ENCODE results near the gene RNF11.

The RNF11 gene

DNA sequence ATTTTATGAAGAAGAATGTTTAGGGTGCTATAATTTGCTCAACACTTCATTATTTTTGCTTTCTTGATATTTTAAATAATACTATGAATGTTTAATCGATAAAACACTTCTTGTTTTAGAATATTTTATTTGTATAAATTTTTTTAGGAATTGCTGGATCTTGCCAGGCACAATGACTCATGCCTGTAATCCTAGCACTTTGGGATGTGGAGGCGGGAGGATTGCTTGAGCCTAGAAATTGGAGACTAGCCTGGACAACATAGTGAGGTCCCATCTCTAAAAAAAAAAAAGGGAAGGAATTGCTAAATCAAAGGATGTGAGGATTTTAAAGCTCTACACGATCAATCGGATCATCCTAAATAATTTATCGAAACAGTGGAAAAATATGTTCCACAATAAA lies 17.6 kb downstream of the RNF11 start:
- H3K4me3 ChIP-seq (ENCODE audit: insufficient read depth, low read length, poor library complexity, severe bottlenecking), result no peak overlapping the region
- no peak overlapping the region for H3K4me2 ChIP-seq (ENCODE audit: low read depth, low read length, poor library complexity, severe bottlenecking)
- no peaks in the 10 kb centered on the region for H3F3A ChIP-seq (ENCODE audit: insufficient read depth)
- no peaks in the 10 kb centered on the region for H3K79me2 ChIP-seq (ENCODE audit: insufficient read depth, low read length)
- no peaks in the 10 kb centered on the region for H3K9me2 ChIP-seq (replicated peaks; ENCODE audit: insufficient read depth, low read length)
- TF ChIP-seq, protein P1, sequence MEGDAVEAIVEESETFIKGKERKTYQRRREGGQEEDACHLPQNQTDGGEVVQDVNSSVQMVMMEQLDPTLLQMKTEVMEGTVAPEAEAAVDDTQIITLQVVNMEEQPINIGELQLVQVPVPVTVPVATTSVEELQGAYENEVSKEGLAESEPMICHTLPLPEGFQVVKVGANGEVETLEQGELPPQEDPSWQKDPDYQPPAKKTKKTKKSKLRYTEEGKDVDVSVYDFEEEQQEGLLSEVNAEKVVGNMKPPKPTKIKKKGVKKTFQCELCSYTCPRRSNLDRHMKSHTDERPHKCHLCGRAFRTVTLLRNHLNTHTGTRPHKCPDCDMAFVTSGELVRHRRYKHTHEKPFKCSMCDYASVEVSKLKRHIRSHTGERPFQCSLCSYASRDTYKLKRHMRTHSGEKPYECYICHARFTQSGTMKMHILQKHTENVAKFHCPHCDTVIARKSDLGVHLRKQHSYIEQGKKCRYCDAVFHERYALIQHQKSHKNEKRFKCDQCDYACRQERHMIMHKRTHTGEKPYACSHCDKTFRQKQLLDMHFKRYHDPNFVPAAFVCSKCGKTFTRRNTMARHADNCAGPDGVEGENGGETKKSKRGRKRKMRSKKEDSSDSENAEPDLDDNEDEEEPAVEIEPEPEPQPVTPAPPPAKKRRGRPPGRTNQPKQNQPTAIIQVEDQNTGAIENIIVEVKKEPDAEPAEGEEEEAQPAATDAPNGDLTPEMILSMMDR (IDR thresholded peaks at IDR 0.05; ENCODE audit: insufficient read depth, low read length, poor library complexity, severe bottlenecking), result no peak
- no peak for TF ChIP-seq EZH2phosphoT487 (conservative IDR thresholded peaks at IDR 0.05; ENCODE audit: low read length)
- H4K20me1 ChIP-seq (ENCODE audit: low read depth, low read length), result 0 out of 2 replicates have a peak, but pooled peaks cover 5% of the 10 kb centered on the region
- H3K9ac ChIP-seq (ENCODE audit: low read length), result no peak overlapping the region
- H3K36me3 ChIP-seq (ENCODE audit: low read length), result no peaks in the 10 kb centered on the region
- no peak overlapping the region for H3K27ac ChIP-seq (ENCODE audit: low read depth, low read length)
- H3K9me3 ChIP-seq (ENCODE audit: insufficient read depth, low read length), result no peaks in the 10 kb centered on the region
- no peak overlapping the region for H2AFZ ChIP-seq (ENCODE audit: low read depth, low read length, severe bottlenecking)
- no peaks in the 10 kb centered on the region for H3K27me3 ChIP-seq (ENCODE audit: low read length)

DNA sequence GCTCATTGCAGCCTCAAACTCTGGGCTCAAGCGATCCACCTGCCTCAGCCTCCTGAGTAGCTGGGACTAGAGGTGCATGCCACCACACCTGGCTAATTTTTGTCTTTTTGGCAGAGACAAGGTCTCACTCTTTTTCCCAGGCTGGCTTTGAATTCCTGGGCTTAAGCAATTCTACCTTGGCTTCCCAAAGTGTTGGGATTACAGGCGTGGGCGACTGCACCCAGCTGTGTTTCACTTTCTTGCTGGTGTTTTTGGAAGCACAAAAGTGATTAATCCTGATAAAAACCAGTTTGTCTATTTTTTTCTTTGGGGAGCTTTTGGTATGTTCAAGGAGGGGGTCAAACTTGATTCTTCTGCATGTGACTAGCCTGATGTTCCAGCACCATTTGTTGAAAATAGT lies 19.3 kb downstream of the RNF11 start:
- H4K20me1 ChIP-seq (ENCODE audit: low read depth, low read length), result no peaks in the 10 kb centered on the region
- H3K27ac ChIP-seq (ENCODE audit: low read depth, low read length), result no peak overlapping the region
- H3K9me3 ChIP-seq (ENCODE audit: insufficient read depth, low read length), result no peaks in the 10 kb centered on the region
- H3K36me3 ChIP-seq (ENCODE audit: low read length), result no peaks in the 10 kb centered on the region
- H3K9ac ChIP-seq (ENCODE audit: low read length), result no peak overlapping the region
- no peak overlapping the region for H3K4me3 ChIP-seq (ENCODE audit: insufficient read depth, low read length, poor library complexity, severe bottlenecking)
- H3F3A ChIP-seq (ENCODE audit: insufficient read depth), result no peaks in the 10 kb centered on the region
- no peak for TF ChIP-seq EZH2phosphoT487 (conservative IDR thresholded peaks at IDR 0.05; ENCODE audit: low read length)
- TF ChIP-seq, protein P1 (IDR thresholded peaks at IDR 0.05; ENCODE audit: insufficient read depth, low read length, poor library complexity, severe bottlenecking), result no peak
- H3K79me2 ChIP-seq (ENCODE audit: insufficient read depth, low read length), result no peaks in the 10 kb centered on the region
- H3K4me2 ChIP-seq (ENCODE audit: low read depth, low read length, poor library complexity, severe bottlenecking), result no peak overlapping the region
- H2AFZ ChIP-seq (ENCODE audit: low read depth, low read length, severe bottlenecking), result no peak overlapping the region
- H3K9me2 ChIP-seq (replicated peaks; ENCODE audit: insufficient read depth, low read length), result no peaks in the 10 kb centered on the region
- no peaks in the 10 kb centered on the region for H3K27me3 ChIP-seq (ENCODE audit: low read length)

DNA sequence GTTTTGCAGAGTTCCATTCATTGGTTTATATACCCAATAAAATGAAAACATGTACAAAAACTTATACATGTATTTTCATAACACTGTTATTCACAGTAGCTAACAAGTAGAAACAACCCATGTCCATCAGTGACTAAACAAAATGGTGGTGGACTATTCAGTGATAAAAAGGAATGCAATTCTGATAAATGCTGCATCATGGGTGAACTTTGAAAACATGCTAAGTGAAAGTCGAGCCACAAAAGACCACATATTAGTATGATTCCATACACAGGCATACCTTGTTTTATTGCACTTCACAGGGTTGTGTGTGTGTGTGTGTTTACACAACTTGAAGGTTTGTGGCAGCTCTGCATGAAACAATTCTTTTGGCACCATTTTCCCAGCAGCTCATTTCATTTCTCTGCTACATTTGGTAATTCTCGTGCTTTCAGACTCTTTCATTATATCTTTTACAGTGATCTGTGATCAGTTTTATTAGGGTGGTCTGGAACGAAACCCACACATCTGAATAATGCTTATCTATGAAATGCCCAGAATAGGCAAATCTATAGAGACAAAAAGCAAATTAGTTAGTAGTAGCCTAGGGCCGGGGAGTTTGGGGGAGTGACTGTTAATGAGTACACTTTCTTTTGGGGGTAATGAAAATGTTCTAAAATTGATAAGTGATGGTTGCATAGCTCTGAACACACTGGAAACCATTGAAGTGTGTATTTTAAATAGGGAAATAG lies 27.2 kb downstream of the RNF11 start:
- Histone ChIP-seq H3K79me2 (ENCODE audit: insufficient read depth, low read length) (no peaks in the 10 kb centered on the region), H3K9me2 (replicated peaks; ENCODE audit: insufficient read depth, low read length) (no peaks in the 10 kb centered on the region), H2AFZ (ENCODE audit: low read depth, low read length, severe bottlenecking) (no peak overlapping the region), H3K36me3 (ENCODE audit: low read length) (no peaks in the 10 kb centered on the region), H4K20me1 (ENCODE audit: low read depth, low read length) (no peaks in the 10 kb centered on the region), H3F3A (ENCODE audit: insufficient read depth) (no peaks in the 10 kb centered on the region), H3K27me3 (ENCODE audit: low read length) (no peaks in the 10 kb centered on the region), H3K9ac (ENCODE audit: low read length) (no peak overlapping the region), H3K27ac (ENCODE audit: low read depth, low read length) (no peak overlapping the region), H3K4me3 (ENCODE audit: insufficient read depth, low read length, poor library complexity, severe bottlenecking) (no peak overlapping the region), H3K4me2 (ENCODE audit: low read depth, low read length, poor library complexity, severe bottlenecking) (no peak overlapping the region), H3K9me3 (ENCODE audit: insufficient read depth, low read length) (no peaks in the 10 kb centered on the region)
- no peak for TF ChIP-seq EZH2phosphoT487 (conservative IDR thresholded peaks at IDR 0.05; ENCODE audit: low read length)
- TF ChIP-seq, protein P1 (IDR thresholded peaks at IDR 0.05; ENCODE audit: insufficient read depth, low read length, poor library complexity, severe bottlenecking), result no peak
